Measurements from ENCODE around the gene PTPRG. TPM values are rescaled to one million over a fixed set of nuclear protein-coding genes. Genes with fewer than 3 reads are reported as not detected.

Gene PTPRG
- total and polyA plus RNA-seq, 2 donors (not counting 3 experiments of a cell fraction or from before 2014, with no cell fraction given), result 8.9 to 39.1 TPM

DNA sequence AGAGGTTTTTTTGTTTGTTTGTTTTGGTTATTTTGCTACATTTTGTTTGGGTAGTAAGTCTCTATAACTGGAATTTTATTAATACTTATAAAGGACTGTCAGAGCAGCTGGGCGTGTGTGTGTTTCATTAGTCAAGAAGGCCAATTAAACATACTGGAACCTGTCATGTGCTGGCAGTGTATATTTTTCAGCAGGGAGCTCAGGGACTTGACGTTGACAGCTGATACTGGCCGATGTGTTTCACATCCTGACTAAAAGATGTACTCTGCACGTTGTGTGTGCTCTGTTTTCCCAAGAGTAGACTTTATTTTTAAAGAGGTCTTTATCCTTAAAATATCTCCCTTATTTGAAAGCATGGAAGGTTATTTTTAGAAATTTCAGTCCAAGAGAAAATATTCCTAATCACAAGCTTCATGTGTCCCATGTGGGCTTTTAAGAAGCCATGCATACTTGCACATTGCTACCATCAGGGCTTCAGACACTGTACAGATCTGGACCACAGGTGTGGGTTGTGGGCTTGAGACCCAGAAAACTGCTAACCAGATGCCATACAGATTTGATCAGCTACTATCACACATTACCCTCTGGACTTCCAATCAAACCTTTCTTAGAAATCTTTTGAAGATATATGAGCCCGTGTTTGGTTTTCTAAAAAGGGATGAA, 676.0 kb downstream of the PTPRG start:
- BruUV-seq (replicated peaks), result no TSS peak
- Histone ChIP-seq H3K4me3 (replicated peaks in 1 of 3; ENCODE audit: insufficient read depth in 1 of 3, low read depth in 1 of 3, low read length in 3 of 3) (no peak overlapping the region), H3K9me3 (replicated peaks; ENCODE audit: control insufficient read depth, insufficient read depth, low read length) (no peaks in the 10 kb centered on the region), H3K4me2 (ENCODE audit: insufficient read depth, low read length) (no peak overlapping the region), H3K9me1 (replicated peaks; ENCODE audit: control insufficient read depth, extremely low read depth, insufficient read depth, low read length) (no peaks in the 10 kb centered on the region), H3K9ac (replicated peaks; ENCODE audit: extremely low read depth, insufficient read depth, low read length) (no peak overlapping the region), H3K36me3 (ENCODE audit: control insufficient read depth in 2 of 2, extremely low read depth in 1 of 2, insufficient read depth in 2 of 2, low read length in 2 of 2) (no peaks in the 10 kb centered on the region), H3K4me1 (ENCODE audit: control insufficient read depth, extremely low read depth, insufficient read depth, low read length) (no peaks in the 10 kb centered on the region), H3K27me3 (ENCODE audit: control insufficient read depth in 2 of 2, insufficient read depth in 2 of 2, low read length in 2 of 2) (no peaks in the 10 kb centered on the region), H3K27ac (ENCODE audit: insufficient read depth, low read depth, low read length) (no peak overlapping the region), H4K20me1 (replicated peaks; ENCODE audit: control insufficient read depth, extremely low read depth, insufficient read depth, low read length) (no peaks in the 10 kb centered on the region), H3K79me2 (ENCODE audit: control insufficient read depth, insufficient read depth, low read length) (no peaks in the 10 kb centered on the region), H2AFZ (ENCODE audit: low read depth, low read length) (no peak overlapping the region)
- TF ChIP-seq POLR2A (IDR thresholded peaks at IDR 0.05; ENCODE audit: low read depth, low read length) (no peak), JUN (IDR thresholded peaks at IDR 0.05; ENCODE audit: borderline replicate concordance, insufficient read depth, insufficient read length, low read depth) (no peak), GATA2 (IDR thresholded peaks at IDR 0.05; ENCODE audit: insufficient read depth, insufficient read length, low read depth, low read length) (no peak), MYC (IDR thresholded peaks at IDR 0.05; ENCODE audit: low read depth, low read length) (no peak), EZH2 (IDR thresholded peaks at IDR 0.05; ENCODE audit: borderline replicate concordance, low read depth, low read length, severe bottlenecking) (no peak), POLR2AphosphoS5 (IDR thresholded peaks at IDR 0.05; ENCODE audit: insufficient read depth, low read depth, low read length) (no peak), FOS (IDR thresholded peaks at IDR 0.05; ENCODE audit: borderline replicate concordance, insufficient read depth, low read length) (no peak)
- TF ChIP-seq, protein P1, sequence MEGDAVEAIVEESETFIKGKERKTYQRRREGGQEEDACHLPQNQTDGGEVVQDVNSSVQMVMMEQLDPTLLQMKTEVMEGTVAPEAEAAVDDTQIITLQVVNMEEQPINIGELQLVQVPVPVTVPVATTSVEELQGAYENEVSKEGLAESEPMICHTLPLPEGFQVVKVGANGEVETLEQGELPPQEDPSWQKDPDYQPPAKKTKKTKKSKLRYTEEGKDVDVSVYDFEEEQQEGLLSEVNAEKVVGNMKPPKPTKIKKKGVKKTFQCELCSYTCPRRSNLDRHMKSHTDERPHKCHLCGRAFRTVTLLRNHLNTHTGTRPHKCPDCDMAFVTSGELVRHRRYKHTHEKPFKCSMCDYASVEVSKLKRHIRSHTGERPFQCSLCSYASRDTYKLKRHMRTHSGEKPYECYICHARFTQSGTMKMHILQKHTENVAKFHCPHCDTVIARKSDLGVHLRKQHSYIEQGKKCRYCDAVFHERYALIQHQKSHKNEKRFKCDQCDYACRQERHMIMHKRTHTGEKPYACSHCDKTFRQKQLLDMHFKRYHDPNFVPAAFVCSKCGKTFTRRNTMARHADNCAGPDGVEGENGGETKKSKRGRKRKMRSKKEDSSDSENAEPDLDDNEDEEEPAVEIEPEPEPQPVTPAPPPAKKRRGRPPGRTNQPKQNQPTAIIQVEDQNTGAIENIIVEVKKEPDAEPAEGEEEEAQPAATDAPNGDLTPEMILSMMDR (IDR thresholded peaks at IDR 0.05; ENCODE audit: extremely low read depth in 1 of 2, insufficient read depth in 1 of 2, low read depth in 1 of 2, low read length in 2 of 2), result no peak
- TF ChIP-seq, protein P2, sequence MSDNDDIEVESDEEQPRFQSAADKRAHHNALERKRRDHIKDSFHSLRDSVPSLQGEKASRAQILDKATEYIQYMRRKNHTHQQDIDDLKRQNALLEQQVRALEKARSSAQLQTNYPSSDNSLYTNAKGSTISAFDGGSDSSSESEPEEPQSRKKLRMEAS (IDR thresholded peaks at IDR 0.05; ENCODE audit: insufficient read depth, insufficient read length), result no peak
- ChIA-PET POLR2A (no interaction called here), CTCF (interaction anchor here (1.4 to 1.9 kb wide), 3 partner anchors 10 to 20 kb away, joined by 3 to 6 read pairs (median 4); no protein-coding TSS in a partner anchor)
- FAIRE-seq, result no peak
- no peak for DNase-seq (ENCODE audit: low read depth, low spot score)
- dilution Hi-C loops (cut with MboI; ENCODE audit: extremely low pct_ligation_motif_present, low sequenced_read_pairs) (no loop called here), intact Hi-C loops (cut with micrococcal nuclease) (no loop called here)
